ENCODE data around the gene TDG. TPM values are rescaled to one million over a fixed set of nuclear protein-coding genes. Genes with fewer than 3 reads are reported as not detected.
A peak's percentile ranks its signal among the peaks of the same experiment; 100 is the strongest.

TDG gene
- total RNA-seq = 37.0 TPM
- 11.2 TPM for polyA plus RNA-seq

DNA sequence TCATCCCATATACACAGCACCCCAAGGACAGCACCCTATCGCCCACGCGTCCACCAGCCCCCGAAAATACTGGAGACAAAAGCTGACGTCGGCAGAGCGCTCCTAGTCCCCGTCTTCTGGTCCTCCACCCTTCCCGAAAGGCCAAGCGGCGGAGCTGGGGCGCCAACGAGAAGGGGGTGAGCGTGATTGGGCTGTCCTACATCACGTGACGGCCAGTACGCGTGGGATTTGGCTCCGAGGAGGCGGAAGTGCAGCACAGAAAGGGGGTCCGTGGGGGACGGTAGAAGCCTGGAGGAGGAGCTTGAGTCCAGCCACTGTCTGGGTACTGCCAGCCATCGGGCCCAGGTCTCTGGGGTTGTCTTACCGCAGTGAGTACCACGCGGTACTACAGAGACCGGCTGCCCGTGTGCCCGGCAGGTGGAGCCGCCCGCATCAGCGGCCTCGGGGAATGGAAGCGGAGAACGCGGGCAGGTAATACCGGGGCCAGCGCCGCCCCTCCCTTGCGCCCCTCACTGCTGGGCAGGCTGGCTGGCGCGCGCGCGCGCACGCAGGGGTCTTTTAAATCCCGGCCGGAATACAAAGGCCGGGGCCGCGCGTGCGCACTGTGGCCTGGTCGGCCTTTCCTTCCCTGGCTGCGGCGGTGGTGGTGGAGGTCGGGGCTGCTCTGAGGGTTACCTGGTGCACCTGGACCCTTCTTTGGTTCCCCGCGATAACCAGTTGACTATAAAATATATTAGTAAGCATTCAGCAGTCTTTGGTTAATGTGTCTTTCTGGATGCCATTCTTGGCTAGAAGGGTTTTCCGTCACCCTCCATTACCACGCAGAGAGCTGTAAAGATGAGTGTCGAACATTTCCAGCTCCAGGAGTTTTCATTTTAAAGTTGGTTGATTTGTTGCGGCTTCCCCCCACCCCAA, at the start of gene TDG:
Gene TDG, plus strand, starts transcription at position 283 of the 915 bp plus-strand sequence. Its CDS starts 166 bp downstream, at position 449.
- 5% methylated on average over 64 of the region's 64 CpGs for WGBS
- Histone ChIP-seq H3K36me3 (ENCODE audit: insufficient read depth) (no peaks in the 10 kb centered on the region), H3K27ac (ENCODE audit: low read depth) (peak within 1 kb of the TSS; percentile 94), H3K4me1 (ENCODE audit: insufficient read depth) (no peaks in the 10 kb centered on the region), H3K4me3 (ENCODE audit: low read depth, low read length) (peak within 1 kb of the TSS; percentile 68)
- DNase-seq (ENCODE audit: extremely low spot score) = peak; percentile 98

DNA sequence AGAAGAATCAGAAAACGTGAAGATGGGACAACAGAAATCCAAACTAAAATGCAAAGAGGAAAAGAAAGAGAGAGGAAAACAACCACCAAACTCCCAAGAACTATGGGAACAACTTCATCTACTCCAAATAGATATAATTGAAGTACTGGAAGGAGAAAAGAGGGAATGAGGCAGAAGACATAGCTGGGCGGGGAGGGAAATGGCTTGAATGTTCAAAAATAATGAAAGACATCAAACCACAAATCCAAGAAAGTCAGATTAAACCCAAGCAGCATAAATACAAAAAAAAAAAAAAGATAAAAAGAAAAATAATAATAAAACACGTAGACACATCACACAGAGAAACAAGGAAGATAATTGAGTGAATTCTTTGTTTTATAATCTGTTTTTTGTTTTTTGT, 47.8 kb upstream of the TDG start:
- H3K4me1 ChIP-seq (ENCODE audit: insufficient read depth) = no peaks in the 10 kb centered on the region
- WGBS = 63% methylated on average over 3 of the region's 3 CpGs
- H3K4me3 ChIP-seq (ENCODE audit: low read depth, low read length) = no peak overlapping the region
- DNase-seq (ENCODE audit: extremely low spot score) = no peak
- H3K27ac ChIP-seq (ENCODE audit: low read depth) = no peak overlapping the region
- H3K36me3 ChIP-seq (ENCODE audit: insufficient read depth) = no peaks in the 10 kb centered on the region

DNA sequence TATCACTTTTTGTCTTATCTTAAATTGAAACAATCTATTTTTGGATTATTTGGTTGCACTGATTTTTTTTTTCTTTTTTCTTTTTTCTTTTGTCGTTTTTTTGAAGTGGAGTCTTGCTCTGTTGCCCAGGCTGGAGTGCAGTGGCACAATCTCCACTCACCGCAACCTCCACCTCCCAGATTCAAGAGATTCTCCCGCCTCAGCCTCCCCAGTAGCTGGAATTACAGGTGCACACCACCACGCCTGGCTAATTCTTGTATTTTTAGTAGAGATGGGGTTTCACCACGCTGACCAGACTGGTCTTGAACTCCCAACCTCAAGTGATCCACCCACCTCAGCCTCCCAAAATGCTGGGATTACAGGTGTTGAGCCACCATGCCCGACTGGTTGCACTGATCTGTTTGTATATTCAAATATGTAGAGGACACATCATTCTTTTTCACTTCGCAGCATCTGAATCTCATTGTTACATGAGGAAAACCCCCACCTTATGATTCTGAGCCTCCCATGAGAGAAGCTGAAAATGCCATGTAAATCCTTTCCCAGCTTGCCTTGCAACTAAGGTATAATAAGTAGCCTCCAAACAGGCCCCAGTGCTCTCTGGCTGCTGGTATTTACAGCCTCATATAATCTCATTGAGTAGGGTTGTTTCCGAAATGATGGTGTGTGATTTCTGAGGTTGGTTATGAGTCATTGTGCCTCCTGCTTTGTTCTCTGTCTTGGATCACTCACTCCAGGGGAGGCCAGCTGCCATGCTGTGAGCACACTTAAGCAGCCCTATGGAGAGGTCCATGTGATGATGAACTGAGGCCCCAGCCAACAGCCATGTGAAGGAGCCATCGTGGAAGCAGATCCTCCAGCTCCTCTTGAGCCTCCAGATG, 40.7 kb upstream of the TDG start:
- H3K4me3 ChIP-seq (ENCODE audit: low read depth, low read length) = no peak overlapping the region
- no peaks in the 10 kb centered on the region for H3K4me1 ChIP-seq (ENCODE audit: insufficient read depth)
- no peak overlapping the region for H3K27ac ChIP-seq (ENCODE audit: low read depth)
- DNase-seq (ENCODE audit: extremely low spot score) = no peak
- 72% methylated on average over 9 of the region's 9 CpGs for WGBS
- H3K36me3 ChIP-seq (ENCODE audit: insufficient read depth) = no peaks in the 10 kb centered on the region

DNA sequence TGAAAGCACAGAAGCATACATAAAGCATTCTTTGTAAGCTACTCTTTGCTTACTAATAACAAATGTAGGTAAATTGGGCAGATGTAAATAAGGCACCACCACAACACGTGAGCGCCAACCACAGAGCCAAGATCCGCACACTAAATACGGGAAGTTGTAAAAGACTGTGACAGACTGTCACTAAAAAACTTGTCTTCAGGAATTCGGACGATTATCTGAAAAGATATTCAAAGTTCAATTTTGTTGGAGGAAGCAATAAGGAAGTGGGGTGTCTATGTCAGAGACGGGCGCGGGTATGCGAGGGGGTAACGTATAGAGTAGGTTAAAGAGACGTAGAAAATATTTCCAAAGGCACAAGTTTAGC, 37.0 kb upstream of the TDG start:
- Histone ChIP-seq H3K4me1 (ENCODE audit: insufficient read depth) (no peaks in the 10 kb centered on the region), H3K27ac (ENCODE audit: low read depth) (peak overlapping the region; percentile 89), H3K4me3 (ENCODE audit: low read depth, low read length) (peak overlapping the region; percentile 61), H3K36me3 (ENCODE audit: insufficient read depth) (no peaks in the 10 kb centered on the region)
- WGBS = 15% methylated on average over 12 of the region's 12 CpGs
- no peak for DNase-seq (ENCODE audit: extremely low spot score)

DNA sequence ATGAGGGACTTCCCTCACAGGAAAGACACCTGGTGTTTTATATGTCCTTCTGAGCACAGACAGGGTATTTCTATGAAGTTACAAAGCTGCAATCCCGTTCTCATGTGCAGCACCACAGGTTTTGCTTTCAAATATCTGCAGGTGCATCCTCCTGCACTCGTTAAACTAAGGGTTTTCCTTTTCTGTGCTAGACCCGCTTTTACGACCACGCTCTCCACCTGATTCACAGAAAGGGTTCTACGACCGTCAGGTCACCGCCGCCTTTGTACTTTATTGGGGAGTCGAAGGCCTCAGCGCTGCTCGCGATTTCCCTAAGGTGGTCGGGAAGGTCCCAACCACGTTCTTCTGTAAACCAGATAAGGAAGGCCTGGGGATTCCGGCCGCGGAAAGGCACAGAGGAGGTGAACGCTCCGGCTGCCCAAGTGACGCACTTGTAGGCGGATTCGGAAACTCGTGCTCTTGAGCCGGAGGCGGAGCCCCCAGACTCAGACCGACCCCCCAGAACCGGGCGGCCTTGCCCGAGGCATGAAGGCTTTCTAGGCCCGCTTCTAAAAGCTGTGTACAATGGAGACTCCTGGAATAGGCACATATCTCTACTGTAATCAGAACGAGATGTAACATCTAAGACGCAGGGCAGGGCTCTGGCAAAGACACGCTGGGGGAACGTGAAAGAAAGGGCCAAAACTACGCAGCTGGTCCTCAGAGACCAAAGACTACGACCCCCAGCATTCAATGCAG, 36.5 kb upstream of the TDG start:
- DNase-seq (ENCODE audit: extremely low spot score) = peak; percentile 90
- Histone ChIP-seq H3K4me3 (ENCODE audit: low read depth, low read length) (peak overlapping the region; percentile 61), H3K36me3 (ENCODE audit: insufficient read depth) (no peaks in the 10 kb centered on the region), H3K4me1 (ENCODE audit: insufficient read depth) (no peaks in the 10 kb centered on the region), H3K27ac (ENCODE audit: low read depth) (peak overlapping the region; percentile 89)
- WGBS = under 1% methylated on average over 37 of the region's 37 CpGs

DNA sequence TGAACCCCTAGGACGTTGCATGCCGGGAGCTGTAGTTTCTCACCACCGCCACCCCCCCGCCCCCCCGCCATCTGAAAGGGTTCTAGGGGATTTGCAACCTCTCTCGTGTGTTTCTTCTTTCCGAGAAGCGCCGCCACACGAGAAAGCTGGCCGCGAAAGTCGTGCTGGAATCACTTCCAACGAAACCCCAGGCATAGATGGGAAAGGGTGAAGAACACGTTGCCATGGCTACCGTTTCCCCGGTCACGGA, 36.0 kb upstream of the TDG start:
- WGBS = under 1% methylated on average over 18 of the region's 18 CpGs
- H3K4me1 ChIP-seq (ENCODE audit: insufficient read depth) = no peaks in the 10 kb centered on the region
- peak overlapping the region; percentile 61 for H3K4me3 ChIP-seq (ENCODE audit: low read depth, low read length)
- no peak for DNase-seq (ENCODE audit: extremely low spot score)
- H3K27ac ChIP-seq (ENCODE audit: low read depth) = peak overlapping the region; percentile 89
- no peaks in the 10 kb centered on the region for H3K36me3 ChIP-seq (ENCODE audit: insufficient read depth)

DNA sequence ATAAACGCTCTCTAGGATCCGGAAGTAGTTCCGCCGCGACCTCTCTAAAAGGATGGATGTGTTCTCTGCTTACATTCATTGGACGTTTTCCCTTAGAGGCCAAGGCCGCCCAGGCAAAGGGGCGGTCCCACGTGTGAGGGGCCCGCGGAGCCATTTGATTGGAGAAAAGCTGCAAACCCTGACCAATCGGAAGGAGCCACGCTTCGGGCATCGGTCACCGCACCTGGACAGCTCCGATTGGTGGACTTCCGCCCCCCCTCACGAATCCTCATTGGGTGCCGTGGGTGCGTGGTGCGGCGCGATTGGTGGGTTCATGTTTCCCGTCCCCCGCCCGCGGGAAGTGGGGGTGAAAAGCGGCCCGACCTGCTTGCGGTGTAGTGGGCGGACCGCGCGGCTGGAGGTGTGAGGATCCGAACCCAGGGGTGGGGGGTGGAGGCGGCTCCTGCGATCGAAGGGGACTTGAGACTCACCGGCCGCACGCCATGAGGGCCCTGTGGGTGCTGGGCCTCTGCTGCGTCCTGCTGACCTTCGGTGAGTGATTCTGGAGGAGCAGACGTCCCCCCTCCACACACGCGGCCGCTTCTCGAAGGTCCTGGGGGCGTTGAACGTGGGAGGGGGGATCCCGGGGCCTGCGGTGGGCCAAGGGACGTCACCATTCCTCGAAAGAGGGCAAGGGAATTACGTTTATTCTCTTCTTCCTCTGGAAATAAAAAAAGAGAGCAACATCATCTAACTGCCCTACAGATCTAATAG, 35.5 kb upstream of the TDG start, which contains the start of gene HSP90B1:
Gene HSP90B1, plus strand, starts transcription at position 377 of the 753 bp plus-strand sequence. Its CDS starts 106 bp downstream, at position 483.
- WGBS = under 1% methylated on average over 56 of the region's 56 CpGs
- Histone ChIP-seq H3K4me3 (ENCODE audit: low read depth, low read length) (peak within 1 kb of the TSS; percentile 61), H3K27ac (ENCODE audit: low read depth) (peak within 1 kb of the TSS; percentile 89), H3K36me3 (ENCODE audit: insufficient read depth) (peaks cover 2% of the 10 kb centered on the region), H3K4me1 (ENCODE audit: insufficient read depth) (no peaks in the 10 kb centered on the region)
- DNase-seq (ENCODE audit: extremely low spot score) = peak; percentile 100

DNA sequence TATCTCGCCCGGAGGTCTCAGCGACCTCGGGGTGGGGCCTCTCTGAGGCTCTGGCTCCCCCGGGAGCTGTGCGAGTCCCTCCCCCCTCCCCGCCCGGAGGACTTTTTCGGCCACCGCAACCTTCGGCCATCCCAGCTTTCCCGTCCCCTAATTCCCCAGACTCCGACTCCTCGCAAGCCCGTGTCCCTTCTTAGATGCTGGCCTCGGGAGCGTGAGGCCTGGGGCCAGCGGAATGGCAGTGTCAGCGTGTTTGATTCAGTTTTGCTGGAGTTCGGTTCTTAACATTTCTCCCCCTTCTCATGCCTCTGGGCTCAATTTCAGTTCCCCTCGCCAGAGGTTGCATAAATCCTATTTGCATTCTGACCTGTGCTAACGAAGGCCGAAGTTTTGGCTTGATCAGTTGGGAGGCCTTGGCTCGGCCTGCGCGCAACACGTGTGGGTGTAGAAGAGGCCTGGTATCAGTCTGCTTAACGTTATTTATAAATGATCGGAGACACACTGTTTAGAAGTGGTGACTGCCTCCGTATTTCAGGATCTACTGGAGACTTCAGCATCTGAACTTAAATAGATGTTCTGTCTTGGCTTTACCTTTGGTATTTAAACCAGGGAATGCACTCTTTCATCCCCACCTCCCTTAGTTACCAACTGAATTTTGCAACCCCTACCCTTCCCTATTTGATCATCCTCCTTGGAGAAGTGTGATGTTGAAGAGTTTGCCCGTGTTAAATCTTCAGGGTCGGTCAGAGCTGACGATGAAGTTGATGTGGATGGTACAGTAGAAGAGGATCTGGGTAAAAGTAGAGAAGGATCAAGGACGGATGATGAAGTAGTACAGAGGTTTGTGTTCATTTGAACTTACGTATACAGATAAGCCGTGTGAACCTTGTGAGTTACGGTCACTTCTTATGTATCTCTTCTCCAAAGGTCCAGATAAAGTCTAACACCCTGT, 34.6 kb upstream of the TDG start:
- under 1% methylated on average over 37 of the region's 37 CpGs for WGBS
- DNase-seq (ENCODE audit: extremely low spot score) = peak; percentile 13
- Histone ChIP-seq H3K36me3 (ENCODE audit: insufficient read depth) (peaks cover 2% of the 10 kb centered on the region), H3K4me1 (ENCODE audit: insufficient read depth) (no peaks in the 10 kb centered on the region), H3K4me3 (ENCODE audit: low read depth, low read length) (peak overlapping the region; percentile 56), H3K27ac (ENCODE audit: low read depth) (peak overlapping the region; percentile 63)

DNA sequence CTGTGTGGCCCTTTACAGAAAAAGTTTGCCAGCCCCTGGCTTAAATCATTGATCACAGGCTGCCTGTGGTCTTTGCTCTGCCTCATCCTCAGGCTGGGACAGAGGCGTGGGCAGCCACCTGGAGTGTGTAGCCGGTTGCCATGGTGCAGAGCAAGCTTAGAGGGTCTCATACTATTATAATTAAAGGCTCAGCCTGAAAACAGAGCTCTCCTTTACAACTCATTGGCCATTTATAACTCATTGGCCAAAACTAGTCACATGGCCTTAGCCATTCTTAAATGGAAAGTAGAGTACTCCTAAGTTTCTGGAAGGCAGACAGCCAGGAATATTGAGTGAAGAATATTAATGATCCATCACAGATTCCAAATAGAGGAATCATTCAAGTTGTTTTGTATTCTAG, 32.4 kb upstream of the TDG start:
- WGBS = 74% methylated on average over 2 of the region's 2 CpGs
- peaks cover 2% of the 10 kb centered on the region for H3K36me3 ChIP-seq (ENCODE audit: insufficient read depth)
- H3K4me1 ChIP-seq (ENCODE audit: insufficient read depth) = no peaks in the 10 kb centered on the region
- no peak for DNase-seq (ENCODE audit: extremely low spot score)
- no peak overlapping the region for H3K4me3 ChIP-seq (ENCODE audit: low read depth, low read length)
- no peak overlapping the region for H3K27ac ChIP-seq (ENCODE audit: low read depth)

DNA sequence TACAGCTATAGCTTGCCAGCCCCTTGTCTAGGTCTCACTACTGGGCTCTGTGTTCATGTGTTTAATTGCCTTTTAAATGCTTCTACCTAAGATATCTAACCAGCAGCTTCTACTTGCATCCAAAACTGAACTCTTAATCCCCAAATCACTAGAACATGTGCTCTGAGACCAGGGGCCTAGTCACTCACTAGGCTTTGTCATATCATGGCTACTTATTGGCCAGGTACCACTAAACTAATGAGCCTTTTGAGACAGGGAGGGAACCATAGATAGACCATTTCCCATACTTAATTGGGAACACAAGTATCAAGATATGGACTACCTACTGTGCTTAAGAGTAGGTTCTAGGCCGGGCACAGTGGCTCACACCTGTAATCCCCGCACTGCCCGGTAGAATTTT, 29.0 kb upstream of the TDG start:
- no peaks in the 10 kb centered on the region for H3K4me1 ChIP-seq (ENCODE audit: insufficient read depth)
- DNase-seq (ENCODE audit: extremely low spot score) = no peak
- H3K36me3 ChIP-seq (ENCODE audit: insufficient read depth) = peaks cover 7% of the 10 kb centered on the region
- no peak overlapping the region for H3K4me3 ChIP-seq (ENCODE audit: low read depth, low read length)
- no peak overlapping the region for H3K27ac ChIP-seq (ENCODE audit: low read depth)
- 94% methylated on average over 3 of the region's 3 CpGs for WGBS

DNA sequence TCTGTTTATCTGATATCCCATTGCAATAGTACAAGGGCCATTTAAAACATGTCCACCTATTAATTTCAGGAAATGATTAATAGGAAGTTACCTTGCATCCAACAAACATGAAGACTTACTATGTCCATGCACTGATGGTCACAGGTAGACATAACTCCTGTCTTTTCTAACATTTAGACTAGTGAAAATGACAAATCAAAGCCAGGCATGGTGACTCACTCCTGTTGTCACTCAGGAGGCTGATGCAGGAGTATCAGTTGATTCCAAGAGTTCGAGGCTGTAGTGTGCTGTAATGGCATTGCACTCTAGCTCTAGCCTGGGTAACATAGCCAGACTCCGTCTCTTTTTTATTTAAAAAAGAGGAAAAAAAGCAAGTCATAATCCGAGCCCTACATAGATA, 20.7 kb upstream of the TDG start:
- H3K4me1 ChIP-seq (ENCODE audit: insufficient read depth) = no peaks in the 10 kb centered on the region
- peaks cover 12% of the 10 kb centered on the region for H3K36me3 ChIP-seq (ENCODE audit: insufficient read depth)
- H3K27ac ChIP-seq (ENCODE audit: low read depth) = no peak overlapping the region
- DNase-seq (ENCODE audit: extremely low spot score) = no peak
- WGBS = 71% methylated on average over 3 of the region's 3 CpGs
- no peak overlapping the region for H3K4me3 ChIP-seq (ENCODE audit: low read depth, low read length)

DNA sequence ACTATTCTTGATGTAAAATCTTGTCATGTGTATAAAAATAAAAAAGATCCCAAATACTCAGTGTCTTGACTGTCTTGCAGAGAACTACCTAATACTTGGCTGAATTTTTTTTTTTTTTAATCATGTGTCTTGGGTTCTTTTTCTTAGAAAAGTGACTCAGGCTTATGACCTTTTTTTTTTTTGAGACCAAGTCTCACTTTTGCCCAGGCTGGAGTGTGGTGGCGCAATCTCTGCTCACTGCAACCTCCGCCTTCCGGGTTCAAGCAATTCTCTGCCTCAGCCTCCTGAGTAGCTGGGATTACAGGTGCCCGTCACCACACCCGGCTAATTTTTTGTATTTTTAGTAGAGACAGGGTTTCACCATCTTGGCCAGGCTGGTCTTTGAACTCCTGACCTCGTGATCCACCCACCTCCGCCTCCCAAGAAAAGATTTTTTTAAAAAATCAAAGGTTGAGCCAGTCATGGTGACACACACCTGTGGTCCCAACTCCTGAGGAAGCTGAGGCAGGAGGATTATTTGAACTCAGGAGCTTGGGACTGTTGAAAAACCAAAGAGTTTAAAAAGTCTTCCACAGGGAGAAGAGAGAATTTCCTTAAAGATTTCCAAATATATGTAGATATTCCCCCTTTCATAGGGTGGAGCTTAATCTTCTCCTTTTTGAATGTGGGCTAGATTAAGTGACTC, 17.7 kb upstream of the TDG start:
- H3K36me3 ChIP-seq (ENCODE audit: insufficient read depth) = peaks cover 13% of the 10 kb centered on the region
- H3K4me3 ChIP-seq (ENCODE audit: low read depth, low read length) = no peak overlapping the region
- no peak for DNase-seq (ENCODE audit: extremely low spot score)
- 96% methylated on average over 7 of the region's 7 CpGs for whole genome bisulfite sequencing
- H3K4me1 ChIP-seq (ENCODE audit: insufficient read depth) = no peaks in the 10 kb centered on the region
- no peak overlapping the region for H3K27ac ChIP-seq (ENCODE audit: low read depth)

Data from urinary bladder (tissue), 4 donors.